ENCODE measurements around the gene PPP6R2. TPM values are rescaled to one million over a fixed set of nuclear protein-coding genes. Genes with fewer than 3 reads are reported as not detected.

Gene PPP6R2
- polyA plus RNA-seq, 3 donors: 34.4 to 58.1 (median 44.6) TPM

- no peak for DNase-seq (ENCODE audit: extremely low read depth in 1 of 11, low read depth in 9 of 11, low spot score in 4 of 11)
These were observed 104.7 kb downstream of the PPP6R2 start for GRCh38 chr22:50447576-50448551.

- no peak for DNase-seq (ENCODE audit: extremely low read depth in 1 of 11, low read depth in 9 of 11, low spot score in 4 of 11)
These were observed 109.5 kb downstream of the PPP6R2 start for GRCh38 chr22:50452649-50453048.

DNA sequence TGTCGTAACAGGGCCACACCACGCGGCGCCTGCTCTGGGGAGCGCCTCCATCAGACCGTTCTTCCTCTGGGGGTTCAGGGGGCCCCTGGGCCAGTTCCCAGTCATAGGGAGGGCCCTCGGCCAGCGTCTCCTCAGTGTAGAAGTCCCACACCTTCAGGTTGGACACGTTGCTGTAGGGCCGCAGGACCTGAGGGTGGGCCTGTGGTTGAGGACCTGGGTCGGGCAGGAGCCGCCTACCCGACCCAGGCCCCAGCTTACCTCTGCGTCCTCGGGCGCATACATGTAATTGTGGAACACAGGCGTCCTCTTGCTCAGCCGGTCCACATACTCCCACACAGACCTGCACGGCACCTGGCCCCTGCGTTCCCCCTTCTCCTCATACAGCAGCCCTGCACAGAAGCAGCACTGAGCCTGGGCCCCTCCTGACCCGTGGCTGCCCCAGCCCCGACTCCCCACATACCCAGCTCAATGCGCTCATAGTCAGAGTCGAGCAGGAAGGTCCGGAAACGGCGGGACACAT lies 111.5 kb downstream of the PPP6R2 start:
- no peak for DNase-seq (ENCODE audit: extremely low read depth in 1 of 11, low read depth in 9 of 11, low spot score in 4 of 11)

DNA sequence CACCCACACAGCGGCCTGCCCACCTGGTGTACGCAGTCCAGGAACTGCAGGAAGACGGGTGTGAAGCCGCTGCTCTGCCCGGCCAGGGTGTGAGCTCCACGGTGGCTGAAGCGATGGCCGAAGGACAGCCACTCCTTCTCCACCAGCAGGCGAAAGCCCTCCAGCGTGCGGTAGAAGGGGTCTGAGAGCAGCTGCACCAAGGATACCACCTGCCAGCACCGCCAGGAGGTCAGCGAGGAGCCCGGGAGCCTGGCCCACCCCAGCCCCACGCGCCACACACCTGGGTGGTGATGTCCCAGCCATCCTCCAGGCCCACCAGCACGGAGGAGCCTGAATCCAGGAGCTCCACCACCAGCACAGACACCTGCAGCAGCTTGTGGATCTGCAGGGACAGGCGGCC lies 112.1 kb downstream of the PPP6R2 start:
- DNase-seq (ENCODE audit: extremely low read depth in 1 of 11, low read depth in 9 of 11, low spot score in 4 of 11): no peak

DNA sequence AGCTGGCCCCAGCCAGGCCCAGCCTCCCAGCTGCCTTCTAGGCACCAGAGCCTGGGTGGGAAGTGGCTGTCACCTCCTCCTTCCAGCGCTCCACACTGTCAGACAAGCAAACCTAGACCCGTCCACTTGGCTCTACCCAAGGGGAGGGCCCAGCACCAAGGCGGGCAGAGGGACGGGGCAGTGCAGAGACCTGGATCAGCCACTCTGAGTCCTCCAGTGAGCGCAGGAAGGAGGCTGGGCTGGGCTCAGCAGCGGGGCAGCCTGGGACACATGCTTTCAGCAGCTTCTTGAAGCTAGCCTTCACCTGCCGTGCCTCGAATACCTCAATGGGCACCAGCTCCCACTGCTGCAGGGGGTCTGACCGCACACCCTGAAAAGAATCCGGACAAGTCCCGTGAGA lies 112.9 kb downstream of the PPP6R2 start:
- DNase-seq (ENCODE audit: extremely low read depth in 1 of 11, low read depth in 9 of 11, low spot score in 4 of 11): no peak

GRCh38 chr22:50456466-50457234 lies 113.5 kb downstream of the PPP6R2 start:
- DNase-seq (ENCODE audit: extremely low read depth in 1 of 11, low read depth in 9 of 11, low spot score in 4 of 11): no peak

GRCh38 chr22:50459016-50459415 lies 115.9 kb downstream of the PPP6R2 start:
- no peak for DNase-seq (ENCODE audit: extremely low read depth in 1 of 11, low read depth in 9 of 11, low spot score in 4 of 11)

DNA sequence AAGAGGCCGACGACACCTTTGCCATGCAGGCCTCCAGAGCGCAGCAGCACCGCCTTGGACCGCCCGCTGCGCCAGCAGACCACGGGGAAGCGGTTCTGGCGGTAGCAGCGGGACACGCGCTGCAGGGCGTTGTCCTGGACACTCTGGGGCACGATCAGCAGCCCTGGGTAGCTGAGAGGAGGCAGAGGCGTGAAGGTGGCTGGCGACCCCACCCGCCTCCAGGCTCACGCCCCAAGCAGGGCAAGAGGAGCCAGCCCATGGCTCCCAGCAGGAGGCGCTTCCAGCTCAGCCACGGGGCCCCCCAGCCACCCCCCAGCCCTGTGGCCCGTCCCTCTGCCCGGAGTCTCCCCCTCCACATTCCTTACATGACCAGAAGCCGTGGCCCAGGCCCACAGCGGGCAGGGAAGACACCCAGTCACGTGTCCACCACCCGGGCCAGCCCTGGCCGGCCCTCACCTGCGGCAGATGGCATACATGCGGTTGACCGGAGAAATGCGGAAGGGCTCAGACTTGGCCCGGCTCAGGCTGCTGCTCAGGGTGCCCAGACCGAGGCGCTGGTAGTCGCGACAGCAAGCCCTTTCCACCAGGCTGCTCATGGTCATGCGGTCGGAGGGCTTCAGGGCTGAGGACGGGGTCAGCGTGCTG lies 116.5 kb downstream of the PPP6R2 start:
- no peak for DNase-seq (ENCODE audit: extremely low read depth in 1 of 11, low read depth in 9 of 11, low spot score in 4 of 11)

- DNase-seq (ENCODE audit: extremely low read depth in 1 of 11, low read depth in 9 of 11, low spot score in 4 of 11): no peak
These were observed 117.8 kb downstream of the PPP6R2 start for GRCh38 chr22:50460938-50461337.

DNA sequence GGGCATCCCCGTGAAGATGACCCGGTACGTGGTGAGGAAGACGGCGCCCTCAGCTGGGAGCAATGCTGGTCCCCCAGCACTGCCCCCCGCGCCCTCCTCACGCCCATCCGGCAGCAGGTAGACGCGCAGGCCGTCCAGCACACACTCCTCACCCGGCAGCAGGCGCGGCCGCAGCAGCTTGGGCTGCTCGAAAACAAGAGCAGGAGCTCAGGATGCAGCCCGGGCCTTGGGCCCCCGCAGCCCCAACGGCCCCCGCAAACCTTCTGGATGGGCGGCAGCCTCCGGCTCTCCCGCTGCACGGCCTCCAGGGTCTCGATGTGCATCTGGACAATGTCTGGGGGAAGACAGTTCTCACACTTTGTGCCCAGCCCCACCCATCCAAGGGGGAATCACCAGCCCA lies 118.4 kb downstream of the PPP6R2 start:
- DNase-seq (ENCODE audit: extremely low read depth in 1 of 11, low read depth in 9 of 11, low spot score in 4 of 11): no peak

DNA sequence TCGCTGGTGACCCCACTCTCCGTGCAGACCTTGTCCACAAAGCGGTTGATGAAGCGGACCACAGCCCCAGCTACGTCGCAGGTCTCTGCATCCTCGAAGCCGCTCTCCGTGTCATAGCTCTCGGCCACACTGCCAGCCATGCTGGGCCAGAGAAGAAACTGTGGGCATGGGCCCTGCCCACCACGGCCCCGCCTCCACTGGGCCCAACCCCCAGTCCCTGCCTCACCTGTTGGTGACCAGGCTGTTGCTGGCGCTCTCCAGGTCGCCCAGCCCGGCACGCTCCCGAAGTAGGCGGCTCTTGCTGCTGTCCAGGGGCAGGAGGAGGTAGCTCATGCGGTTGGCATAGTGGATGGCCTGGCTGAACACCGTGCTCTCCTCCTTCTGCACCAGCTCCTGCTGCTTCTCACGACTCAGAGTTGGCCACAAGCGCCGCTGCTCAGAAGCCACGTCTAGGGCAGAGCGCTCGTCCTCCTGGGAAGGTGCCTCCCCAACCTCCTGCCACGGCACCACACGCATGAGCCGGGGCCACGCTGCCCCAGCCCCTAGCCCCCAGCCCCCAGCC lies 118.9 kb downstream of the PPP6R2 start:
- DNase-seq (ENCODE audit: extremely low read depth in 1 of 11, low read depth in 9 of 11, low spot score in 4 of 11): no peak

- DNase-seq (ENCODE audit: extremely low read depth in 1 of 11, low read depth in 9 of 11, low spot score in 4 of 11): no peak
These were observed 120.2 kb downstream of the PPP6R2 start for GRCh38 chr22:50463188-50463900.

DNA sequence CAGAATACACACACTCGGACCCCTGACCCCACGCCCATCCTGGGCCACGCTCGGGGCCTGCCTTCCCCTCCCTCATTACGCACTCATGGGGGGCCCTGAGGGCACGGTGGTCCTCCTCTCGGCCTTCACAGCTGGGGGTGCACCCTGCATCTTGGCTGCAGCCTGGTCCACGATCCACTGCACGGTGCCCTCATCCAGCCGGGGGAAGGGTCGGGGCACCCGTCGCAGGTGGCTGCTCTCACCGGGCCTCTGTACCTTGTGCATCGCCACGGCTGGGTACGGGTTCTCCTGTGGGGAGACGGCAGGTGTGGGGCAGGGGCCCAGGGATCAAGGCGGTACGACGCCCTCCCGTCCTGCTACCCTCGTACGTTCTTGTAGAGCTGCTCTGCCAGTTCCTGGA lies 121.3 kb downstream of the PPP6R2 start:
- DNase-seq (ENCODE audit: extremely low read depth in 1 of 11, low read depth in 9 of 11, low spot score in 4 of 11): no peak

DNA sequence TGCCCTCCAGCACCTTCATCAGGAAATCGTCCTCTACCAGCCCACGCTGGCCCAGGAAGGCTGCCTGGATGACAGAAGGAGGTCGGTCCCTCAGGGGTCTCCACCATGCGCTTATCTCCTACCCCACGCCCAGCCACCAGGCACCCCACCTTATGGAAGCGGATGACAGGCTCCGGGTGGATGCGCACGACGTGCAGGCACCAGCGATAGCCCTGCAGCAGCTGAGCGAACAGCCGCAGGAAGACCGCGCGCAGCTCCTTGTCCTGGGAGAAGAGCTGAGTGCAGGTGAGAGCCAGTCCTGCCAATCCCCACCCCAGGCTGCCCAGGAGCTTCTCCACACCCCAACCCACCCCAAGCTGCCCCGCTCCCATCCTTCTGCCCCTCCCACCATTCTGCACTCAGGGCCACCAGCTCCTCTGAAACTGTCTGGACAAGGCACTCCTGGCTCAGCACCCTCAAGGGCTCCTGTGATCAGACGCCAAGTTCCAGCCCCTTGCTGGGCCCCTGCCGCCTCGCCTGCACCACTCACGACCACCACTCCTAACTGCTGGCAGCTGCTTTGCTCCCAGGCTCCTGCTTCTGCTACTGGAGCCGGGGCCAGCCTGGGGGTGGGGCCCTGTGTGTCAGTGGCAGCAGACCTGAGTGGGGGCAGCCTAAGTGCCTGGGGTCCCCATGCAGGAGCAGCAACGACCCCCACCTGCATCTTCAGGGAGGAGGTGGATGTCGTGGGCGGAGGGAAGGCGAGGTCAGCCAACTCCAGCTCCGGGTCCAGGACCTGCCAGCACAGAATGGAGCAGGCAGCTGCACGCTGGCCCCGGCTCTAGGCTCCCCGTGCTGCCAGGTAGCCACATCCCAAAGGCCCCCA lies 122.2 kb downstream of the PPP6R2 start:
- DNase-seq (ENCODE audit: extremely low read depth in 1 of 11, low read depth in 9 of 11, low spot score in 4 of 11): no peak

DNA sequence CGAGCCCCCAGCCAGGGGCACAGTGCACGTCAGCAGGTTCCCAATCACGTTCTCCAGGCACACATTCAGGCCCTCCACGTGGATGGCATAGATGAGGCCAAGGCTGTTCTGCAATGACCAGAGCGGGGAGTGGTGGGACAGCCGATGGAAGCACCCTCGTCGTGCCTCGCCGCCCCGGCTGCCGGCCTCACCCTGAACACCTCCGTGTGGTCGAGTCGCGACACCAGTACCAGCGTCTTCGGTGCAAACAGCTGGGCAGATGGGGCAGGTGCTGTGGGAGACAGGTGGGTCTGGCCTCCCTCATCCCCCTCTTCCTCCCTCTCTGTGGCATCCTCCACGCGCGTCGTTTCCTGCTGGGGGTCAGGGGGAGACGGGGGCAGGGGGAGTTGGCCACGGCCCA lies 124.2 kb downstream of the PPP6R2 start:
- no peak for DNase-seq (ENCODE audit: extremely low read depth in 1 of 11, low read depth in 9 of 11, low spot score in 4 of 11)

GRCh38 chr22:50467773-50468440 lies 124.8 kb downstream of the PPP6R2 start:
- DNase-seq (ENCODE audit: extremely low read depth in 1 of 11, low read depth in 9 of 11, low spot score in 4 of 11): no peak

DNA sequence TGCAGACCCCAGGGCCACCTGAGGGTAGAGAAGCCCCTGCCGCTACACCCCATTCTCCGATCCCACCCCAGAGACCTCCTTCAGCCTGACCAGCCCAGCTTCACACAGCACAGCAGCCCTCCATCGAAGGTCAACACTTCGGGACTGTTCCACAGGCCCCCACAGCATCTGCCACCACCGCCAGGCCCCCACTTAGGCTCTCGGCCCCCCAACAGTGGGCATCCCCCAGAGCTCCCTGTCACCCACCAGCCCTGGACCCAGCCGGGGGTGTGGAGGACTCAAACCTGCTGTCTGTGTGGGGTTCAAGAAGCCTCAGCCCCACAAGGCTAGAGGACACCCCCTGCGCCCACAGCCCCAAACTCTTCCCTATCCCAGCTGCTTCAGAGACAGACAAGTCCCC lies 125.5 kb downstream of the PPP6R2 start:
- no peak for DNase-seq (ENCODE audit: extremely low read depth in 1 of 11, low read depth in 9 of 11, low spot score in 4 of 11)

All from renal cortex interstitium (tissue), 11 donors.